ENCODE data around the gene TBCD. TPM values are rescaled to one million over a fixed set of nuclear protein-coding genes. Genes with fewer than 3 reads are reported as not detected.

Gene TBCD
- polyA plus RNA-seq, 3 donors from 2014 or later: 70.2 to 142 (median 99.7) TPM

DNA sequence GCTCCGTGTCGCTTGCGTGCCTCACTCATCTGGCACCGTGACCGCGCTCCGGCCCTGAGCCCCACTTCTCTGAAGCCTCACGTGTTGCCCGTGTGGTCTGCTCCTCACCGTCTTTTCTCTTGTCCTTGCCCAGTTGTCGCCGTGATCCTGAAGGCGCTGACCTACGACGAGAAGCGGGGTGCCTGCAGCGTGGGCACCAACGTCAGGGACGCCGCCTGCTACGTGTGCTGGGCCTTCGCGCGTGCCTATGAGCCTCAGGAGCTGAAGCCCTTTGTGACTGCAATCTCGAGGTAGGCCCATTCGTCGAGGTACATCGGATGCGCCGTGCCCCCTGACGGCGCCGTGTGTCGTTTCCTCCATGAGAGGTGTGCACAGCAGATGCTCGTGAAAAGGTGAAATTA, 118.2 kb downstream of the TBCD start:
- no peaks in the 10 kb centered on the region for H3K9me3 Mint-ChIP-seq
- H3K4me1 Mint-ChIP-seq: peaks cover 17 to 29% of the 10 kb centered on the region in 2 donors
- H3K4me3 Mint-ChIP-seq: no peak overlapping the region
- H3K36me3 Mint-ChIP-seq: peaks cover 0 to 22% (median 14%) of the 10 kb centered on the region in 3 donors
- H3K27ac Mint-ChIP-seq: peak overlapping the region in 1 of 6 donors; percentile 31
- H3K27me3 Mint-ChIP-seq (ENCODE audit: low read depth in 3 of 3): peaks cover 0 to 2% (median 1%) of the 10 kb centered on the region in 3 donors
- no peak for DNase-seq

GRCh38 chr17:82870541-82870940, 118.7 kb downstream of the TBCD start:
- peak overlapping the region in 3 of 6 donors; percentile 17 to 31 (median 27) for H3K27ac Mint-ChIP-seq
- DNase-seq: no peak
- peaks cover 0 to 22% (median 14%) of the 10 kb centered on the region in 3 donors for H3K36me3 Mint-ChIP-seq
- peaks cover 12 to 25% of the 10 kb centered on the region in 2 donors for H3K4me1 Mint-ChIP-seq
- no peaks in the 10 kb centered on the region for H3K9me3 Mint-ChIP-seq
- H3K27me3 Mint-ChIP-seq (ENCODE audit: low read depth in 3 of 3): peaks cover 0 to 2% (median 0%) of the 10 kb centered on the region in 3 donors
- no peak overlapping the region for H3K4me3 Mint-ChIP-seq

DNA sequence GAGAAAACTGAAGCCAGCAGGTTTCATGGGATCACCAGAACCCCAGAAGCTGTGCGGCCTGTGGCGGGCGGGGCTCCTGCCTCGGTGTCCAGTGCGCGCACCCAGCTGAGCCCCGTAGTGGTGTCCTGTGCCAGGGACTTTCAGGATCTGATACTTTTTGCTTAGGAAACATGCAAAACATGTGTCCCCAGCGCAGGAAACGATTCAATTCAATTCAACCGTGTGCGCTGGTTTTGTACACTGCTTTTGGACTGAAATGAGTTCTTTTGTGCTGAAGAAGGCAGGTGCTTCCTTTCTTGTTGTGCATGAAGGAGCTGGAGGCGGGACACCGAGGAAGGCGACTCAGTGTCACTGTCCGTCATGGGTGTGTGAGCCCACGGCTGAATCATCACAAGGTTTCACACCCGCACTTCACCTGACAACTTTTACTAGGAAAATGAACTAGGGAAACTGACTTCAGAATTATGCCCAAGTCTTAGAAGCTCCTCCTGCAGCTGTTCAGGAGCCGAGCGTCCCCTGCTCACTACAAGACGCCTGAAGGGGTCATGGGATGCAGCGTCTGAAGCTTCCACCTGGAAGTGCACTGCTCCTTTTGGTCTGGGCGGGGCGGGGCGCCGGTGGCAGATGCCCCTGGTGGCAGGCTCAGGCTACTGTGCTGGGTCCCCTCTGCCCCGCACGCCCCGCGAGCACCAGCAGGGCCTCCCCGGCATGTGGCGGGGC, 119.4 kb downstream of the TBCD start:
- DNase-seq: no peak
- Mint-ChIP-seq H3K27me3 (ENCODE audit: low read depth in 3 of 3) (peaks cover 0 to 2% (median 0%) of the 10 kb centered on the region in 3 donors), H3K9me3 (no peaks in the 10 kb centered on the region), H3K36me3 (peaks cover 0 to 22% (median 14%) of the 10 kb centered on the region in 3 donors), H3K4me3 (no peak overlapping the region), H3K27ac (peak overlapping the region in 1 of 6 donors; percentile 27), H3K4me1 (peaks cover 6 to 18% of the 10 kb centered on the region in 2 donors)

GRCh38 chr17:82871776-82872561, 120.1 kb downstream of the TBCD start:
- H3K4me1 Mint-ChIP-seq: peaks cover 10 to 17% of the 10 kb centered on the region in 2 donors
- H3K27me3 Mint-ChIP-seq (ENCODE audit: low read depth in 3 of 3): peaks cover 0 to 2% (median 0%) of the 10 kb centered on the region in 3 donors
- no peaks in the 10 kb centered on the region for H3K9me3 Mint-ChIP-seq
- H3K4me3 Mint-ChIP-seq: no peak overlapping the region
- H3K27ac Mint-ChIP-seq: no peak overlapping the region
- DNase-seq: no peak
- H3K36me3 Mint-ChIP-seq: peaks cover 0 to 22% (median 14%) of the 10 kb centered on the region in 3 donors

DNA sequence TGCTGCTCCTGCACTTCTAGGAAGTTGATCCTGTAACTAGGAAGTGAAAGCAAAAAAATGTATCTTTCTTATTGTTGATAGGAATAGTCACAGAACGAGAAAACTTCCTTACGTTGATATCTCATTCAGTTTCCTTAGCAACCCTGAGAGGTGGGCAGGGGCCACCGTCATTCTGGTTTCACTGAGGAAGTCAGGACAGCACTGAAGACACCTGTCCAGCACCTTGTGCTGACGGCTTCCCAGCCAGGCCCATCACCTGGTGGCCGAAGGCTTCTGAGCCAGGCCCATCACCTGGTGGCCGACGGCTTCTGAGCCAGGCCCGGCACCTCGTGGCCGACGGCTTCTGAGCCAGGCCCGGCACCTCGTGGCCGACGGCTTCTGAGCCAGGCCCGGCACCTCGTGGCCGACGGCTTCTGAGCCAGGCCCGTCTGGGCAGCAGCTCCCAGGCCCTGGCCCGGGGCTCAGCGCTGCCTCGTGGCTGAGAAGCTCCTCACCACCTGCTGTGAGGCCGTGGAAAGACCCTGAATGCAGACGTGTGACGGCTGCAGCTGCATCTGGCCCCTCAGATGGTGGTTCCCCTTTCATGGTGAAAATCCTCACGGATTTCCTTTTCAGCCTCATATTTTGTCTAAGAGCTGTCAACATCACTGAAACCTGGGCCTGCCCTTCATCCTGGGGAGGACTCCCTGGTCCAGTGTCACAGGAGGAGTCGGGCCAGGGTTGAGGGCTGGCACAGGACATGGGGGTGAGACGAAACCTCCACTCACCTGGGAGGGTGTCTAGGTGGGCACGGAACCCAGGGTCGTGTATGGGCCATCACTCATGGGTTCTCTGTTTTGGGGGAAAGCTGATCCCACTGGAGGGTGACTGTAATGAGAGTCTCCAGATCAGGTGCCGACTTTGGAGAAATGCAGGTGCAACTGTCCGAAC, 121.0 kb downstream of the TBCD start:
- H3K4me3 Mint-ChIP-seq: no peak overlapping the region
- H3K4me1 Mint-ChIP-seq: peaks cover 8 to 12% of the 10 kb centered on the region in 2 donors
- DNase-seq: no peak
- no peak overlapping the region for H3K27ac Mint-ChIP-seq
- H3K9me3 Mint-ChIP-seq: no peaks in the 10 kb centered on the region
- H3K27me3 Mint-ChIP-seq (ENCODE audit: low read depth in 3 of 3): peaks cover 0 to 2% (median 0%) of the 10 kb centered on the region in 3 donors
- H3K36me3 Mint-ChIP-seq: peaks cover 0 to 22% (median 14%) of the 10 kb centered on the region in 3 donors

DNA sequence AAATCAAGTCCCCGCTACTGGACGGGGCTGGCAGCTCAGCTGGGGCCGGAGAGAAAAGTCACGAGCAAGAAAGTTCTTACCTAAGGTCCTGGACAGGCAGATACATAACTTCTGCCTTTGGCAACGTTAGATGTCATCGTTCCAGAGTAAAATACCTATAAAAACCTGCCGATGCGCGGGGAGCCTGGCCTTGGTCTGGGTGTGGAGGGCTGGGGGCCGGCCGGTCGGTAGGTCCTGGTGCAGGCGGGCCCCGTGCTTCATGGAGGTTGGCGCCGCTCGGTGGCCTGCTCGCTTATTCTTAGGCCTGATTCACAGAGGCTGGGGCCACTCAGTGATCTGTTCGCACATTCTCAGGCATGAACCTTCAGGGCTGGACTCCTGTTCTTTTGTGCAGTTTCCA, 121.7 kb downstream of the TBCD start:
- H3K4me1 Mint-ChIP-seq: peaks cover 12 to 16% of the 10 kb centered on the region in 2 donors
- DNase-seq: no peak
- peaks cover 0 to 4% (median 2%) of the 10 kb centered on the region in 3 donors for H3K27me3 Mint-ChIP-seq (ENCODE audit: low read depth in 3 of 3)
- no peaks in the 10 kb centered on the region for H3K9me3 Mint-ChIP-seq
- H3K36me3 Mint-ChIP-seq: peaks cover 0 to 26% (median 18%) of the 10 kb centered on the region in 3 donors
- no peak overlapping the region for H3K27ac Mint-ChIP-seq
- H3K4me3 Mint-ChIP-seq: no peak overlapping the region

GRCh38 chr17:82874011-82874835, 122.4 kb downstream of the TBCD start:
- no peak for DNase-seq
- Mint-ChIP-seq H3K9me3 (no peaks in the 10 kb centered on the region), H3K4me3 (no peak overlapping the region), H3K27ac (no peak overlapping the region), H3K27me3 (ENCODE audit: low read depth in 3 of 3) (peaks cover 0 to 4% (median 2%) of the 10 kb centered on the region in 3 donors), H3K36me3 (peaks cover 0 to 27% (median 22%) of the 10 kb centered on the region in 3 donors), H3K4me1 (peaks cover 16 to 19% of the 10 kb centered on the region in 2 donors)

DNA sequence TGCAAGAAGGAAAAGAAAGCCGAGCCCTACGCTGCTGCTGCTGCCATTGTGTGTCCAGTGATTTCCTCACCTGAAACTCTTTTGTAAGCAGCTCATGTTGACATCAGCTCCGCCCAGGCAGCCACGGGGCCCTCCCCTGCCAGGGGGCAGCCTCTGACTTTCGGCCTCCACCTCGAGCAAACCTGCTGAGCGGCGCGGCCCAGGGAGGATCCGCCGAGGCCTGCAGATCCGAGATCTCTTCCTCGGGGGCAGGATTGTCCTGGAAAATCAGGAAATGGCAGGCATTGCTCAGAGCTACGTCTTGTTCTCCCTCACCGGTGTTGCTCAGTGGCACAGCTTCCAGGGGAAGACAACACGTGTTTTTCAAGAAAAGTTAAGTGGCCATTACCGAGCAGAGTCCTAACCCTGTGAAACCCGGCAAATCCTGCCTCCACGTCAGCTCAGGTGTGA, 123.6 kb downstream of the TBCD start:
- Mint-ChIP-seq H3K4me1 (peaks cover 25 to 31% of the 10 kb centered on the region in 2 donors), H3K27me3 (ENCODE audit: low read depth in 3 of 3) (peaks cover 1 to 6% (median 4%) of the 10 kb centered on the region in 3 donors), H3K4me3 (no peak overlapping the region), H3K36me3 (peaks cover 0 to 32% (median 25%) of the 10 kb centered on the region in 3 donors), H3K9me3 (no peaks in the 10 kb centered on the region), H3K27ac (peak overlapping the region in 1 of 6 donors; percentile 1)
- DNase-seq: no peak

DNA sequence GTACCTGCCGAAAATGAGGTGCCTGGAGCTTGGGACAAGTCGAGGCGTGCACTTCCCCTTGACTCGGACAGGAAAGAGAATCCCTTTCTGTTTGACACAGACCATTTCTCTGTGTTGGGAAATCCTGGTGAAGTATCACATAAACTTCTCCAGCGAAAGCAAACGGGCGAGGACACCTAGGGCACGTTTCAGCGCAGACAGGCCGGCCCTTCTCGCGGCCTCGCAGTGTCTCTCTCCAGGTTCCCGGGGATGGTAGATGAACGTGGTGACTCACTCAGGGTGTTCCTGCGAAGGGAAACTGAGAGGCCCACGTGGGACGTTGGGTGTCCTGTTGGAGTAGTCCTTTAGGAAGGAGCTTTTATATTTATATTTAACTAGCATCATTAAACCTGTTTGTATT, 124.3 kb downstream of the TBCD start:
- DNase-seq: no peak
- Mint-ChIP-seq H3K36me3 (peaks cover 0 to 28% (median 21%) of the 10 kb centered on the region in 3 donors), H3K4me3 (no peak overlapping the region), H3K4me1 (peaks cover 32 to 34% of the 10 kb centered on the region in 2 donors), H3K9me3 (no peaks in the 10 kb centered on the region), H3K27ac (no peak overlapping the region), H3K27me3 (ENCODE audit: low read depth in 3 of 3) (peaks cover 2 to 8% (median 6%) of the 10 kb centered on the region in 3 donors)

- DNase-seq: no peak
- H3K4me3 Mint-ChIP-seq: no peak overlapping the region
- H3K27ac Mint-ChIP-seq: no peak overlapping the region
- H3K36me3 Mint-ChIP-seq: peaks cover 0 to 27% (median 21%) of the 10 kb centered on the region in 3 donors
- peaks cover 36 to 40% of the 10 kb centered on the region in 2 donors for H3K4me1 Mint-ChIP-seq
- peaks cover 2 to 11% (median 10%) of the 10 kb centered on the region in 3 donors for H3K27me3 Mint-ChIP-seq (ENCODE audit: low read depth in 3 of 3)
- no peaks in the 10 kb centered on the region for H3K9me3 Mint-ChIP-seq
Measured at GRCh38 chr17:82876602-82877379, 124.9 kb downstream of the TBCD start.

GRCh38 chr17:82878527-82878926, 126.7 kb downstream of the TBCD start:
- peaks cover 53 to 57% of the 10 kb centered on the region in 2 donors for H3K4me1 Mint-ChIP-seq
- DNase-seq: no peak
- H3K9me3 Mint-ChIP-seq: no peaks in the 10 kb centered on the region
- peaks cover 13 to 24% (median 24%) of the 10 kb centered on the region in 3 donors for H3K27me3 Mint-ChIP-seq (ENCODE audit: low read depth in 3 of 3)
- peak overlapping the region in 4 of 5 donors; percentile 3 to 27 (median 19) for H3K4me3 Mint-ChIP-seq
- H3K36me3 Mint-ChIP-seq: peaks cover 0 to 21% (median 18%) of the 10 kb centered on the region in 3 donors
- peak overlapping the region; percentile 17 to 77 (median 52) for H3K27ac Mint-ChIP-seq

GRCh38 chr17:82879241-82879640, 127.4 kb downstream of the TBCD start:
- no peak for DNase-seq
- H3K27me3 Mint-ChIP-seq (ENCODE audit: low read depth in 3 of 3): peaks cover 16 to 31% (median 30%) of the 10 kb centered on the region in 3 donors
- peaks cover 0 to 21% (median 18%) of the 10 kb centered on the region in 3 donors for H3K36me3 Mint-ChIP-seq
- H3K4me3 Mint-ChIP-seq: peak overlapping the region in 3 of 5 donors; percentile 10 to 25 (median 20)
- peak overlapping the region in 3 of 6 donors; percentile 7 to 77 (median 67) for H3K27ac Mint-ChIP-seq
- H3K4me1 Mint-ChIP-seq: peaks cover 60 to 64% of the 10 kb centered on the region in 2 donors
- H3K9me3 Mint-ChIP-seq: no peaks in the 10 kb centered on the region
